Measurements from ENCODE around the gene USP6.
"Not testable (repeated sequence)": the region's sequence is repeated elsewhere in the genome, so short reads cannot be mapped to it uniquely, and the experiment has no call there.

USP6 gene

GRCh38 chr17:5122056-5122455 lies 6.2 kb downstream of the USP6 start:
- DNase-seq = peak in 3 of 4 experiments; percentile 15 to 46 (median 25)

GRCh38 chr17:5122586-5123342 lies 6.9 kb downstream of the USP6 start:
- DNase-seq = peak; percentile 13 to 52 (median 30)

GRCh38 chr17:5123343-5124124 lies 7.7 kb downstream of the USP6 start:
- DNase-seq = no peak

GRCh38 chr17:5124125-5124760 lies 8.4 kb downstream of the USP6 start:
- not testable (repeated sequence) for DNase-seq

GRCh38 chr17:5124896-5125295 lies 9.1 kb downstream of the USP6 start:
- DNase-seq = not testable (repeated sequence)

GRCh38 chr17:5126719-5127488 lies 11.1 kb downstream of the USP6 start:
- DNase-seq = no peak

GRCh38 chr17:5127910-5128309 lies 12.1 kb downstream of the USP6 start:
- DNase-seq = no peak

- not testable (repeated sequence) for DNase-seq
These were observed 12.6 kb downstream of the USP6 start for GRCh38 chr17:5128387-5128786.

- no peak for DNase-seq
These were observed 13.2 kb downstream of the USP6 start for GRCh38 chr17:5128905-5129535.

- not testable (repeated sequence) for DNase-seq
These were observed 13.9 kb downstream of the USP6 start for GRCh38 chr17:5129770-5130169.

- DNase-seq = not testable (repeated sequence)
These were observed 14.4 kb downstream of the USP6 start for GRCh38 chr17:5130261-5130660.

- not testable (repeated sequence) for DNase-seq
These were observed 14.9 kb downstream of the USP6 start for GRCh38 chr17:5130687-5131086.

- no peak for DNase-seq
These were observed 15.4 kb downstream of the USP6 start for GRCh38 chr17:5131146-5131715.

- not testable (repeated sequence) for DNase-seq
These were observed 16.1 kb downstream of the USP6 start for GRCh38 chr17:5131799-5132502.

- DNase-seq = peak in 1 of 4 experiments; percentile 12
These were observed 16.8 kb downstream of the USP6 start for GRCh38 chr17:5132503-5133225.

- DNase-seq = no peak
These were observed 17.5 kb downstream of the USP6 start for GRCh38 chr17:5133311-5133710.

- not testable (repeated sequence) for DNase-seq
These were observed 18.1 kb downstream of the USP6 start for GRCh38 chr17:5133961-5134360.

- DNase-seq = not testable (repeated sequence)
These were observed 18.7 kb downstream of the USP6 start for GRCh38 chr17:5134571-5134970.

GRCh38 chr17:5135131-5135712 lies 19.4 kb downstream of the USP6 start:
- DNase-seq = not testable (repeated sequence)

Data from suppressor macrophage (primary cell).